HL-60 (cell line): ENCODE measurements around the gene MTHFD1L.

Experiments
- DNase-seq, 2 experiments: peaks; one replicate each; pipeline ENCODE4 v3.0.0-alpha.2; 2010 to 2020; ENCODE audit warnings: low read depth in 1 of 2, low spot score in 1 of 2
- H3K27ac ChIP-seq: fragments of 250-450 bp; sonication (Bioruptor Pico); replicated peaks from 2 replicates; pipeline ENCODE4 v1.5.1; 2020; ENCODE audit warnings: mild to moderate bottlenecking, moderate library complexity
- H3K27me3 ChIP-seq: fragments of 250-450 bp; sonication (Bioruptor Pico); 2 replicates; pipeline ENCODE4 v1.5.1; 2021; ENCODE audit warnings: mild to moderate bottlenecking, moderate library complexity; ENCODE audit not compliant: insufficient read depth, poor library complexity, severe bottlenecking
- H3K4me3 ChIP-seq: replicated peaks from 2 replicates; pipeline ENCODE4 v1.5.1; 2011; ENCODE audit warnings: mild to moderate bottlenecking, control low read depth, low read length; ENCODE audit not compliant: insufficient read depth
- CTCF ChIP-seq: IDR thresholded peaks from one replicate; pipeline ENCODE4 v1.5.1; 2011; ENCODE audit warnings: low read length, control low read depth, inconsistent platforms; ENCODE audit not compliant: insufficient read depth
- GABPA ChIP-seq: IDR thresholded peaks from 2 replicates; pipeline ENCODE4 v1.6.1; 2012; ENCODE audit warnings: low read depth
- POLR2AphosphoS5 ChIP-seq: IDR thresholded peaks from 2 replicates; pipeline ENCODE4 v1.6.1; 2012; ENCODE audit warnings: low read depth
- REST ChIP-seq: IDR thresholded peaks from 2 replicates; pipeline ENCODE4 v1.6.1; 2012; ENCODE audit warnings: low read depth; ENCODE audit not compliant: insufficient replicate concordance
- SPI1 ChIP-seq: IDR thresholded peaks from 2 replicates; pipeline ENCODE4 v1.6.1; 2012; ENCODE audit warnings: low read depth, mild to moderate bottlenecking, borderline replicate concordance

The MTHFD1L gene

GRCh38 chr6:150902142-150902776 is 36.8 kb downstream of the MTHFD1L start:
- H3K4me3 ChIP-seq, result no peak overlapping the region
- H3K27ac ChIP-seq, result no peak overlapping the region
- no peak for TF ChIP-seq POLR2AphosphoS5
- TF ChIP-seq REST, result no peak
- TF ChIP-seq SPI1, result no peak
- TF ChIP-seq GABPA, result no peak
- no peaks in the 10 kb centered on the region for H3K27me3 ChIP-seq
- no peak for DNase-seq

- no peak for DNase-seq
- no peak overlapping the region for H3K4me3 ChIP-seq
- no peak overlapping the region for H3K27ac ChIP-seq
- TF ChIP-seq POLR2AphosphoS5, result no peak
- TF ChIP-seq REST, result no peak
- no peak for TF ChIP-seq SPI1
- TF ChIP-seq GABPA, result no peak
- TF ChIP-seq CTCF, result no peak
- no peaks in the 10 kb centered on the region for H3K27me3 ChIP-seq
These were observed 40.3 kb downstream of the MTHFD1L start for GRCh38 chr6:150905769-150906168.

- Histone ChIP-seq H3K27ac (no peak overlapping the region), H3K4me3 (no peak overlapping the region), H3K27me3 (no peaks in the 10 kb centered on the region)
- TF ChIP-seq REST, result no peak
- no peak for TF ChIP-seq SPI1
- TF ChIP-seq GABPA, result no peak
- DNase-seq, result no peak
These were observed 41.3 kb downstream of the MTHFD1L start for GRCh38 chr6:150906641-150907326.

GRCh38 chr6:150907383-150907782 is 41.9 kb downstream of the MTHFD1L start:
- Histone ChIP-seq H3K4me3 (no peak overlapping the region), H3K27ac (no peak overlapping the region), H3K27me3 (no peaks in the 10 kb centered on the region)
- no peak for DNase-seq
- no peak for TF ChIP-seq GABPA
- no peak for TF ChIP-seq CTCF
- TF ChIP-seq SPI1, result no peak
- no peak for TF ChIP-seq REST
- no peak for TF ChIP-seq POLR2AphosphoS5
